Medulla oblongata (tissue), 1 donor: ENCODE results near the gene FAM110D.

Source experiments
- DNase-seq: peaks from one replicate; pipeline ENCODE4 v3.0.0-alpha.2; 2015; ENCODE audit errors: extremely low spot score

Gene FAM110D

GRCh38 chr1:26129778-26130177 lies 29.1 kb upstream of the FAM110D start:
- no peak for DNase-seq

GRCh38 chr1:26130695-26131094 lies 28.2 kb upstream of the FAM110D start:
- DNase-seq, result no peak

GRCh38 chr1:26132128-26132833 lies 26.6 kb upstream of the FAM110D start:
- DNase-seq, result no peak

DNA sequence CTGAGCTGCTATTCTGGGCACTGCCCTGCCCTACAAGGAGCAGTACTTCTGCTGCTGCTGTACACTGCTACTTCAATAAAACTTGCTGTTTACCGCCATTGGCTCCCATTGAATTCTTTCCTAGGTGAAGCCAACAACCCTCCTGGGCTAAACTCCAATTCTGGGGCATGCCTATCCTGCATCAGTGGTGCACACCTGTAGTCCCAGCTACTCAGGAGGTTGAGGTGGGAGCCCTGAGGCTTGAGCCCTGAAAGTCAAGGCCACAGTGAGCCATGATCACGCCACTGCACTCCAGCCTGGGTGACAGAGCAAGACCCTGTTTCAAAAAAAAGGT lies 26.1 kb upstream of the FAM110D start:
- DNase-seq, result no peak

DNA sequence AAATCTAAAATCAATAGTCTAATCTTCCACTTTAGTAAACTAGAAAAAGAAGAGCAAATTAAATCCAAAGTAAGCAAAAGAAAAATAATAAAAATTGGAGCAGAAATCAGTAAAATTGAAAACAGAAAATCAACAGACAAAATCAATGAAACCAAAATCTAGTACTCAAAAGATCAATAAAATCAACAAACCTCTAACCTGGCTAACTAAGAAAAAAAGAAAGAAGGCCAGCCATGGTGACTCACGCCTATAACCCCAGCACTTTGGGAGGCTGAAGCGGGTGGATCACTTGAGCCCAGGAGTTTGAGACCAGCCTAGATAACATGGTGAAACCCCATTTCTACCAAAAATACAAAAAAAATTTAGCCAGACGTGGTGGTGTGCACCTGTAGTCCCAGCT lies 24.4 kb upstream of the FAM110D start:
- DNase-seq, result no peak

- no peak for DNase-seq
These were observed 19.8 kb upstream of the FAM110D start for GRCh38 chr1:26138974-26139558.

DNA sequence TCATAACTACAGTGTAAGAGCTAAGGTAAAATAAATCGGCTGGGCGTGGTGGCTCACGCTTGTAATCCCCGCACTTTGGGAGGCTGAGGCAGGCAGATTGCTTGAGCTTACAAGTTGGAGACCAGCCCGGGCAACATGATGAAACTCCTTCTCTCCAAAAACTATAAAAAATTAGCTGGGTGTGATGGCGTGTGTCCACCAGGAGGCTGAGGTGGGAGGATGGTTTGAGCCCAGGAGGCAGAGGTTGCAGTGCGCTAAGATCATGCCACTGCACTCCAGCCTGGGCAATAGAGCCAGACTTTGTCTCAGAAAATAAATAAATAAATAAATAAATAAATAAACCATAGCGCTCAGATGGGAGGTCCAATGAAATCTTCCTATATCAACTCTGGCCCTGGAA lies 16.7 kb upstream of the FAM110D start:
- no peak for DNase-seq

- peak; percentile 96 for DNase-seq
These were observed 13.6 kb upstream of the FAM110D start for GRCh38 chr1:26145041-26145959.

GRCh38 chr1:26145960-26146294 lies 13.0 kb upstream of the FAM110D start:
- DNase-seq, result no peak

- DNase-seq, result no peak
These were observed 10.0 kb upstream of the FAM110D start for GRCh38 chr1:26148887-26149286.

DNA sequence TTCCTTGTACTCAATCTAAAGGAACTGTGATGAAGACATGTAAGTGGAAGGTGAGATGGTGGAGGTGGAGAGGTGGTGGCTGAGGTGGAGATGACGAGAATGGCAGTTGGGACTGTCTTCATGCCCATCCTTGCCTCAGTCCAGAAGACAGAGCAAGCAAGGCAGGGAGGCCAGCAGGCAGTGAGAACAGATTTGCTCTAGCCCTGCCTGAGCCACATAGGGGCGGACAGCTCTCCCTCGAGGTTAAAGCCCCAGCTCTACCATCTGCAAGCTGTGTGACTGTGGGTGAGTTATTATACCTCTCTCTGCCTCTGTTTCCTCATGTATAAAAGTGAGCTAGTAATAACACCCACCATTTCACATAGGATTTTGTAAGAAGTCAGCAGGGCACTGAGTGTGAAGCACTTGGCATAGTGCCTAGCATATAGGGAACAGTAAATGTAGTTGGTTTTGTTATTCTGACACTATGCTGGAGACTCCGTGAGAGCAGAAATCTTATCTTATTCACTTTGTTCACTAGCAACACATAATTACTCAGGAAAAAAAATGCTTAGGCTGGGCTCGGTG lies 4.8 kb upstream of the FAM110D start:
- DNase-seq, result no peak

- no peak for DNase-seq
These were observed 4.1 kb upstream of the FAM110D start for GRCh38 chr1:26154750-26155149.

- DNase-seq, result no peak
These were observed 3.3 kb upstream of the FAM110D start for GRCh38 chr1:26155370-26156284.

GRCh38 chr1:26156285-26157038 lies 2.4 kb upstream of the FAM110D start:
- DNase-seq, result no peak

DNA sequence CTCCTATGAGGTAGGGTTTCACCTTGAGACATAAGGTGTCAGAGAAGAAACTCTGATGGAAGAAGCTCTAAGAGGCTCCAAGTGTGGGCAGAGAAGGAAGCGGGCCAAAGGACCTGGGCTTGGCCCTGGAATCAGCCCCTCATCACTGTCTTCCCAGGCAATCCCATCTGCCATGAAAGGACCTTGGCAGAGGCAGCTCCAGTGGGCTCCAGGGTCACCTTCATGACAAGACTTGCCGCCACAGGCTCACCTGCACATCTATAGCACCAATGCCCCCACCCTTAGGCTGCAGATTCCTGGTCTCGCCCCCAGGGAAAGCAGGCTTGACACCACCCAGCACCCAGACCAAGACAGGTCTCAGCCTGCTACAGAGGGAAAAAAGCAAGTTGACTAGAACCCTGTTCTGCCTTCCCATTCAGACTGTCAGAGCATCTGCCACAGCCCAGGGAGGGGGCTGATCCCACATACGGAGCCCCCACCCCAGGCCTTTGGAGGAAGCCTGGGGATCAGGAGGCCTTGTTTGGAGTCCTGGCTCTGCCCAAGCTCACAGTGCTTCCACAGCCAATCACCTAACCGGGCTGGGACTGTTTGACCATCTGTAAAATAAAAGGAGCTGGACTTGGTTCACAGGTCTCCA lies 490 bp upstream of the FAM110D start:
- no peak for DNase-seq

DNA sequence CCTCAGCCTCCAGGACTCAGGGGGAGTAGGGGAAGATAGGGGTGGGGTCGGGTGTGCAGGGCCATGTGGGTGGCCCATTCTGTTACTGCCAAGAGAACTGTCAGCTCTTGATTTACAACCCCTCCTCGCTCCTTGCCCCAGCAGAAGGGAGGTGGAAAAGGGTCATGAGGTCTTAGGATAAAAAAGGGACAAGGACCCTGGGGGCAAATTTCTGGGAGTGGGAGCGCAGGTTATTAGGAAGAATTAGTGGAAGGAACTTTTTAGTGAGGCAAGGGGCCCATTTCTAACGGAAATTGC lies 812 bp downstream of the FAM110D start:
- no peak for DNase-seq

- DNase-seq, result no peak
These were observed 1.9 kb downstream of the FAM110D start for GRCh38 chr1:26160527-26161414.

DNA sequence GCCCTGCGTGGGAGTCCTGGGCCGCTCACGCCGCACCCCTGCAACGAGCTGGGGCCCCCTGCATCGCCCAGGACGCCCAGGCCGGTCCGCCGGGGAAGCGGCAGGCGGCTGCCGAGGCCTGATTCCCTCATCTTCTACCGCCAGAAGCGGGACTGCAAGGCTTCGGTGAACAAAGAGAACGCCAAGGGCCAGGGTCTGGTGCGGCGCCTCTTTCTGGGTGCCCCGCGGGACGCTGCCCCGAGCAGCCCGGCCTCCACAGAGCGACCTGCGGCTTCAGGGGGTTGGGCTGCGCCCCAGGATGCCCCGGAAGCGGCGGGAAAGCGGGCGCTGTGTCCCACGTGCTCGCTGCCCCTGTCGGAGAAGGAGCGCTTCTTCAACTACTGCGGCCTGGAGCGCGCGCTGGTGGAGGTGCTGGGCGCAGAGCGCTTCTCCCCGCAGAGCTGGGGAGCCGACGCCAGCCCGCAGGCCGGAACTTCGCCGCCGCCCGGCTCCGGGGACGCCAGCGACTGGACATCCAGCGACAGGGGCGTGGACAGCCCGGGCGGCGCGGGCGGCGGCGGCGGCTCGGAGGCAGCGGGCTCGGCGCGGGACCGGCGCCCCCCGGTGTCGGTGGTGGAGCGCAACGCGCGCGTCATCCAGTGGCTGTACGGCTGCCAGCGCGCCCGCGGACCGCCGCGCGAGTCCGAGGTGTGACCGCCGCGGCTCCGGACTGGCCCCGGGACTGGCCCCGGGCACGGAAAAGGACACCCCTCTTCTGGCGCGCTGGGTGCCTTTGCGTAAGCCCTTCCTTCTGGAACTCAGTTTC lies 2.7 kb downstream of the FAM110D start:
- peak; percentile 14 for DNase-seq
